OCI-LY1 (cell line): ENCODE measurements around the gene STARD7.

Experiments used
- H2AFZ ChIP-seq: fragments of 200-600 bp; sonication (generic), shearing (Covaris generic); 2 replicates; pipeline ENCODE4 v1.6.0; 2014; ENCODE audit warnings: antibody characterized with exemption, mild to moderate bottlenecking, low read length
- H3F3A ChIP-seq: fragments of 200-600 bp; sonication (generic), shearing (Covaris generic); 2 replicates; pipeline ENCODE4 v1.6.0; 2014; ENCODE audit warnings: mild to moderate bottlenecking, antibody characterized with exemption, low read length, moderate library complexity; ENCODE audit not compliant: insufficient read depth
- H3K27ac ChIP-seq: fragments of 200-600 bp; sonication (generic); 2 replicates; pipeline ENCODE4 v1.5.1; 2014; ENCODE audit warnings: low read length, mixed run types, mild to moderate bottlenecking, low read depth; ENCODE audit not compliant: poor library complexity, severe bottlenecking
- H3K27me3 ChIP-seq: fragments of 200-600 bp; sonication (generic); 2 replicates; pipeline ENCODE4 v1.6.0; 2014; ENCODE audit warnings: antibody characterized with exemption, mild to moderate bottlenecking, low read length, moderate library complexity; ENCODE audit not compliant: insufficient read depth
- H3K36me3 ChIP-seq: fragments of 200-600 bp; sonication (generic); 2 replicates; pipeline ENCODE4 v1.6.1; 2014; ENCODE audit warnings: mild to moderate bottlenecking, antibody characterized with exemption, low read length, moderate library complexity, mixed read lengths; ENCODE audit not compliant: insufficient read depth
- H3K4me1 ChIP-seq: fragments of 200-600 bp; sonication (generic); 2 replicates; pipeline ENCODE4 v1.5.1; 2014; ENCODE audit warnings: mild to moderate bottlenecking, low read length, moderate library complexity; ENCODE audit not compliant: insufficient read depth, severe bottlenecking
- H3K4me2 ChIP-seq: fragments of 200-600 bp; sonication (generic), shearing (Covaris generic); 2 replicates; pipeline ENCODE4 v1.6.1; 2014; ENCODE audit warnings: low read length
- H3K4me3 ChIP-seq: fragments of 200-600 bp; sonication (generic); 2 replicates; pipeline ENCODE4 v1.5.1; 2014; ENCODE audit warnings: low read length, low read depth, mild to moderate bottlenecking, mixed read lengths; ENCODE audit not compliant: poor library complexity, severe bottlenecking
- H3K79me2 ChIP-seq: fragments of 200-600 bp; shearing (Covaris generic); 2 replicates; pipeline ENCODE4 v1.6.1; 2016; ENCODE audit warnings: mixed run types, low read length, mixed read lengths; ENCODE audit not compliant: insufficient read depth
- H3K9ac ChIP-seq: fragments of 200-600 bp; sonication (generic), shearing (Covaris generic); 2 replicates; pipeline ENCODE4 v1.6.1; 2014; ENCODE audit warnings: mild to moderate bottlenecking, low read length, mixed read lengths
- H3K9me2 ChIP-seq: fragments of 200-600 bp; sonication (generic), shearing (Covaris generic); 2 replicates; pipeline ENCODE4 v1.6.1; 2014; ENCODE audit warnings: low read depth, mild to moderate bottlenecking, low read length, mixed read lengths
- H3K9me3 ChIP-seq: fragments of 200-600 bp; shearing (Covaris generic); 2 replicates; pipeline ENCODE4 v1.6.1; 2014; ENCODE audit warnings: low read length, mixed read lengths
- H4K20me1 ChIP-seq: fragments of 200-600 bp; sonication (generic), shearing (Covaris generic); 2 replicates; pipeline ENCODE4 v1.6.0; 2016; ENCODE audit warnings: mild to moderate bottlenecking, low read length; ENCODE audit not compliant: insufficient read depth
- CTCF ChIP-seq: fragments of 200-600 bp; sonication (generic), shearing (Covaris generic); IDR thresholded peaks from 2 replicates; pipeline ENCODE4 v1.5.1; 2017; ENCODE audit warnings: mild to moderate bottlenecking, antibody characterized with exemption, low read length, moderate library complexity, mixed read lengths
- EZH2 ChIP-seq: fragments of 200-600 bp; sonication (generic), shearing (Covaris generic); IDR thresholded peaks from 2 replicates; pipeline ENCODE4 v1.8.0; 2017; ENCODE audit warnings: borderline replicate concordance, mixed run types, mild to moderate bottlenecking, antibody characterized with exemption, low read length, moderate library complexity, mixed read lengths

STARD7 gene

GRCh38 chr2:96180521-96180920 lies 28.1 kb downstream of the STARD7 start:
- Histone ChIP-seq H3K4me2 (no peak overlapping the region), H3K4me1 (no peaks in the 10 kb centered on the region), H2AFZ (no peak overlapping the region), H3K27me3 (no peaks in the 10 kb centered on the region), H3K9me2 (no peaks in the 10 kb centered on the region), H4K20me1 (no peaks in the 10 kb centered on the region), H3F3A (peaks cover 11% of the 10 kb centered on the region), H3K79me2 (no peaks in the 10 kb centered on the region), H3K9me3 (no peaks in the 10 kb centered on the region), H3K27ac (no peak overlapping the region), H3K4me3 (no peak overlapping the region), H3K36me3 (peaks cover 24% of the 10 kb centered on the region), H3K9ac (no peak overlapping the region)
- TF ChIP-seq EZH2 (no peak), CTCF (no peak)

DNA sequence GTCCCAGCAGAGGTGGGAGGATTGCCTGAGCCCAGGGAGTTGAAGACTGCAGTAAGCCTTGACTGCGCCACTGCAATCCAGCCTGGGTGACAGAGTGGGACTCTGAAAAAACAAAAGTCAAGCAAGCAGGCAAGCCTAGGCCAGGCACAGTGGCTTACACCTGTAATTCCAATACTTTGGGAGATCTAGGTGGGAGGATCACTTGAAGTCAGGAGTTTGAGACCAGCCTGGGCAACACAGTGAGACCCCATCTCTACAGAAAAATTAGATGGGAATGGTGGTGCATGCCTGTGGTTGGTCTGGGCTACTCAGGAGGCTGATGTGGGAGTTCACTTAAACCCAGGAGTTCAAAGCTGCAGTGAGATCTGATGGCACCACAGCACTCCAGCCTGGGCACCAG lies 28.6 kb downstream of the STARD7 start:
- Histone ChIP-seq H3K36me3 (peaks cover 19% of the 10 kb centered on the region), H3K27ac (no peak overlapping the region), H3K9me3 (no peaks in the 10 kb centered on the region), H3K79me2 (no peaks in the 10 kb centered on the region), H3K4me3 (no peak overlapping the region), H3K27me3 (no peaks in the 10 kb centered on the region), H3K9me2 (no peaks in the 10 kb centered on the region), H3K9ac (no peak overlapping the region), H3K4me2 (no peak overlapping the region), H4K20me1 (no peaks in the 10 kb centered on the region), H2AFZ (no peak overlapping the region), H3K4me1 (no peaks in the 10 kb centered on the region), H3F3A (peaks cover 11% of the 10 kb centered on the region)
- TF ChIP-seq EZH2 = no peak
- no peak for TF ChIP-seq CTCF

DNA sequence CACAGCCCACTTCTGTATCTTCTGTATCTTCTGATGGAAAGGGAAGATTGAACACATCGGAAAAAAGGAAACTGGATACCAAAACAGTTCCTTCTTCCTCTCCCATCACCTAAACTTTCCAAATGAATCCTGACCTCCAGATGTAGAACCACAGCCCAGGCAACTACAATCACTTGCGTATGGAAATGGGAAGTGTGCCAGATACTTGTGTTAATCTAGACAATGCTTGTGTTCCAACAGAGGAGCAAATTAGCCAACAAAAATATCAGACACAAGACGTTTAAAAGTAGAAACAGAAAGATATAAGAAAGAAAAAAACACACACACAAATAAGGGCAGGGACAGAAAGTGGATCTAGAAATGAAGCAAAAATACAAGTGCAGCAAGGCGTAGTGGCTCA lies 32.0 kb downstream of the STARD7 start:
- Histone ChIP-seq H3K9ac (no peak overlapping the region), H3K79me2 (no peaks in the 10 kb centered on the region), H3F3A (peaks cover 11% of the 10 kb centered on the region), H4K20me1 (no peaks in the 10 kb centered on the region), H2AFZ (no peak overlapping the region), H3K4me2 (no peak overlapping the region), H3K9me3 (no peaks in the 10 kb centered on the region), H3K27me3 (no peaks in the 10 kb centered on the region), H3K9me2 (no peaks in the 10 kb centered on the region), H3K4me1 (no peaks in the 10 kb centered on the region), H3K36me3 (no peaks in the 10 kb centered on the region), H3K27ac (no peak overlapping the region), H3K4me3 (no peak overlapping the region)
- TF ChIP-seq EZH2 (no peak), CTCF (no peak)
